AG04449 (cell line): ENCODE results near the gene DKK1.

Experiments
- CTCF ChIA-PET: fragments of 350-600 bp; formaldehyde crosslinking; extraction: SDS; loops from one replicate; lab custom pipeline; 2021; ENCODE audit warnings: antibody characterized with exemption; lab: Yijun Ruan, JAX
- POLR2A ChIA-PET: fragments of 400-600, 350-600 bp; formaldehyde crosslinking; extraction: SDS; loops from one replicate; lab custom pipeline; 2020; ENCODE audit warnings: antibody characterized with exemption, inconsistent platforms; lab: Yijun Ruan, JAX
- DNase-seq: peaks from one replicate; pipeline ENCODE4 v3.0.0-alpha.2; 2010; ENCODE audit warnings: low read depth, low spot score
- H3K4me3 ChIP-seq: 2 replicates; pipeline ENCODE4 v1.5.1; 2011; ENCODE audit warnings: low read depth, mild to moderate bottlenecking, control low read depth, low read length
- TF ChIP-seq, protein P1 (sequence below): IDR thresholded peaks from one replicate; pipeline ENCODE4 v1.5.1; 2011; ENCODE audit warnings: mild to moderate bottlenecking, moderate library complexity, low read length, control low read depth, inconsistent platforms; ENCODE audit not compliant: insufficient read depth; ENCODE audit errors: missing control alignments

DKK1 gene

DNA sequence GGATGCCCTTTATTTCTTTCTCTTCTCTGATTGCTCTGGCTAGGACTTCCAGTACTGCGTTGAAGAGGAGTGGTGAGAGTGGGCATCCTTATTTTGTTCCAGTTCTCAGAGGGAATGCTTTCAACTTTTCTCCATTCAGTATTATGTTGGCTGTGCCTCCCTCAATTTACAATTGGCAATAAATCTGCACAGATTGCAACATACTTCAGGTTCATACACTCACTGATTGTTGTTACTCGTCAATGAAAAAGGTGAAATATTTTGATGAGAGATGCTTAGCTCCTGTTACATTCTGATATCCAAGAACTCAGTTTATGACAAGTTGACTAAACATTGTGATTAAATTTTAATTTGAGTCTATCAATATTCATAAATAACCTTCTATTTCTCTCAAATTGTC lies 37.9 kb upstream of the DKK1 start:
- TF ChIP-seq, protein P1, sequence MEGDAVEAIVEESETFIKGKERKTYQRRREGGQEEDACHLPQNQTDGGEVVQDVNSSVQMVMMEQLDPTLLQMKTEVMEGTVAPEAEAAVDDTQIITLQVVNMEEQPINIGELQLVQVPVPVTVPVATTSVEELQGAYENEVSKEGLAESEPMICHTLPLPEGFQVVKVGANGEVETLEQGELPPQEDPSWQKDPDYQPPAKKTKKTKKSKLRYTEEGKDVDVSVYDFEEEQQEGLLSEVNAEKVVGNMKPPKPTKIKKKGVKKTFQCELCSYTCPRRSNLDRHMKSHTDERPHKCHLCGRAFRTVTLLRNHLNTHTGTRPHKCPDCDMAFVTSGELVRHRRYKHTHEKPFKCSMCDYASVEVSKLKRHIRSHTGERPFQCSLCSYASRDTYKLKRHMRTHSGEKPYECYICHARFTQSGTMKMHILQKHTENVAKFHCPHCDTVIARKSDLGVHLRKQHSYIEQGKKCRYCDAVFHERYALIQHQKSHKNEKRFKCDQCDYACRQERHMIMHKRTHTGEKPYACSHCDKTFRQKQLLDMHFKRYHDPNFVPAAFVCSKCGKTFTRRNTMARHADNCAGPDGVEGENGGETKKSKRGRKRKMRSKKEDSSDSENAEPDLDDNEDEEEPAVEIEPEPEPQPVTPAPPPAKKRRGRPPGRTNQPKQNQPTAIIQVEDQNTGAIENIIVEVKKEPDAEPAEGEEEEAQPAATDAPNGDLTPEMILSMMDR, result no peak
- ChIA-PET CTCF (no interaction called here), POLR2A (no interaction called here)
- no peak for DNase-seq
- no peak overlapping the region for H3K4me3 ChIP-seq

DNA sequence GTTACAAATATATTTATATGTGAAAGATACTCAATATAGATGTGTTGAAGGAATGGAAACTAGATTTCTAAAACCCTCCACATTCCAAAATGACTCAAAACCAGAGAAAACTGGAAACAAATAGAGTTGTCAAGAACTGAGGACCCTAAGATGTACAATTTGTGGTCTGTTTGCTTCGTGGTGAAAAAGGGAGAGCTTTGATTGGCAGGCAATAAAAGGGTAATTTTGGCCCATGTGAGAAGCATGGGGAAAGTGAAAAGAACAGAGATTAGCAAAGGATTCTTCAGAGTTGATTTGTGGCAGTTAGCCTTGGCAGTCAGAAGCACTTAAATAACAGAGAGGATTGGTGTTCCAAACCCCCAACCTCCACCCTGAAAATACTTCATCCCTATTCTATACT lies 37.1 kb upstream of the DKK1 start:
- POLR2A ChIA-PET, result no interaction called here
- DNase-seq, result no peak
- CTCF ChIA-PET, result interaction anchor here (1.3 kb wide), 1 partner anchor 30 kb away, joined by 3 read pairs; no protein-coding TSS in a partner anchor

GRCh38 chr10:52279546-52279945 lies 34.5 kb upstream of the DKK1 start:
- TF ChIP-seq, protein P1, result no peak
- H3K4me3 ChIP-seq, result no peak overlapping the region
- ChIA-PET CTCF (interaction anchor here (1.4 kb wide), 1 partner anchor 12 kb away, joined by 3 read pairs; no protein-coding TSS in a partner anchor), POLR2A (no interaction called here)
- DNase-seq, result no peak

More for the DNA sequence above, 37.1 kb upstream of the DKK1 start:
- TF ChIP-seq, protein P1, result no peak
- H3K4me3 ChIP-seq, result no peak overlapping the region

DNA sequence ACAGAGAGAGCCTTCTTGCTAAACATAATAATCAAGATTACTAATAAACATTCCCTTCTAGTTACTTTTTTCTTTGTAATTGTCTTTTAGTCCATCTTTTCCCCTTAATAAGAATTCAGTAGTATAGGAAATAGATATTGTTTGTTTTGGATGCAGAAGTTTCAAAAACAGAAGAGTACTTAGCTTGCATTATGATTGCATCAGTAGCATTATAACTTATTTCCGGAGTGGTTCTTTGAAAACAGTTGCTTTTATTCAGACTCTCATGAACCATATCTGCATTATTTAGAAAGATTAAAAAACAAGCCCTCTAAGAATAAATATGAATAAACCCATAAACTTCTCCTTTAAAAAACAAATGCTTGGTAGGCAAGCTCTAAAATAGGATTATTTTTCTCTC lies 34.0 kb upstream of the DKK1 start:
- no peak overlapping the region for H3K4me3 ChIP-seq
- TF ChIP-seq, protein P1, result no peak
- POLR2A ChIA-PET, result no interaction called here
- DNase-seq, result no peak
- CTCF ChIA-PET, result interaction anchor here (2.2 kb wide), 1 partner anchor 28 kb away, joined by 8 read pairs; no protein-coding TSS in a partner anchor

DNA sequence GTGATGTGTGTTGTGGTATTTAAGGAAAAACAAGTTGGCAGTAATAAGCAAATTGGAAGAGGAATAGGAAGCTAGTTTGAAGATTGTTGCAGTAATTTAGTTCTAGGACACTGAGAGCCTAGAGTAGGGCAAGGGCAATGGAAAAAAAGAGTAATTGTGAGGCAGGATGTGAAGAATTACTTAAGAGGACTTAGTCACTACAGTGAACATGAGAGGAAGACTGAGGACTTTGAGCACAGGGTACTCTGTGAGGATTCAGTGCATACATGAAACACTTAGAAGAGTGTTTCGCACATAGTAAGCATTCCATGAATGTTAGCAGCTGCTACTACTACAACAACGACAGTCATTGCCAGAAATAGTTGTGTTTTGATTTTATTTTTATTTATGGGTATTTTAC lies 30.9 kb upstream of the DKK1 start:
- TF ChIP-seq, protein P1, result no peak
- DNase-seq, result no peak
- CTCF ChIA-PET, result no interaction called here
- no peak overlapping the region for H3K4me3 ChIP-seq
- POLR2A ChIA-PET, result no interaction called here

- ChIA-PET POLR2A (no interaction called here), CTCF (interaction anchor here (1.0 kb wide), 1 partner anchor 282 kb away, joined by 3 read pairs; no protein-coding TSS in a partner anchor)
- TF ChIP-seq, protein P1, result no peak
- no peak overlapping the region for H3K4me3 ChIP-seq
- DNase-seq, result no peak
These were observed 29.6 kb upstream of the DKK1 start for GRCh38 chr10:52284416-52285013.
